K562 (cell line): Measurements from ENCODE around the gene PLEKHH3. TPM values are rescaled to one million over a fixed set of nuclear protein-coding genes. Genes with fewer than 3 reads are reported as not detected.

Experiments used
- ATAC-seq: fragments of 200-7000 bp; cut with Tn5 transposase; 3 replicates; pipeline ENCODE4 v1.9.1; 2020; ENCODE audit warnings: moderate library complexity
- BruUV-seq: library from RNA; stranded (reverse); fragments of 400-500 nt; replicated peaks from 2 replicates; lab custom pipeline; 2021; lab: Mats Ljungman, UMichigan
- CTCF ChIA-PET: fragments of 300-600 bp; formaldehyde crosslinking; extraction: SDS; loops from one replicate; lab custom pipeline; 2021; ENCODE audit warnings: low intra/inter-chr PET ratio; lab: Yijun Ruan, JAX
- POLR2A ChIA-PET: fragments of 300-600, 350-650 bp; sonication (Branson Sonifier 250); formaldehyde crosslinking; extraction: SDS; loops from one replicate; lab custom pipeline; 2021; ENCODE audit warnings: antibody characterized with exemption, inconsistent platforms; lab: Yijun Ruan, JAX
- DNase-seq, 4 experiments: peaks; one replicate each; pipeline versions ENCODE4 v3.0.0 to v3.0.0-alpha.2; 2011 to 2018; ENCODE audit warnings: low spot score in 3 of 4, mixed read lengths in 3 of 4; ENCODE audit errors: extremely low read depth in 1 of 4
- FAIRE-seq: peaks from 2 replicates; lab custom pipeline; 2011; peaks lifted over from hg19 to GRCh38; lab: Jason Lieb, UNC
- H2AFZ ChIP-seq: 2 replicates; pipeline ENCODE4 v1.6.0; 2011; ENCODE audit warnings: low read depth, low read length, control low read depth, inconsistent platforms
- H3K27ac ChIP-seq: fragments of 200-600 bp; 3 replicates; pipeline ENCODE4 v1.8.0; 2011; ENCODE audit warnings: low read depth, mild to moderate bottlenecking, control low read depth, inconsistent platforms, low read length, moderate library complexity, mixed read lengths; ENCODE audit errors: extremely low read depth
- H3K27me3 ChIP-seq, 2 experiments: fragments of 300-600 bp in 1 of 2; 2 replicates in 1 of 2; 3 replicates in 1 of 2; pipeline versions ENCODE4 v1.6.0 to v1.8.0; 2011; ENCODE audit warnings: inconsistent platforms in 2 of 2, low read length in 2 of 2, mild to moderate bottlenecking in 1 of 2, mixed read lengths in 1 of 2, moderate library complexity in 1 of 2; ENCODE audit not compliant: control insufficient read depth in 2 of 2, insufficient read depth in 2 of 2
- H3K36me3 ChIP-seq: fragments of 300-600 bp; 3 replicates; pipeline ENCODE4 v1.8.0; 2011; ENCODE audit warnings: mild to moderate bottlenecking, low read length, inconsistent platforms; ENCODE audit not compliant: control insufficient read depth, insufficient read depth
- H3K4me1 ChIP-seq, 2 experiments: fragments of 200-600 bp in 1 of 2; replicated peaks in 1 of 2; 2 replicates in 1 of 2; 3 replicates in 1 of 2; pipeline versions ENCODE4 v1.5.1 to v1.8.0; 2011; ENCODE audit warnings: inconsistent platforms in 2 of 2, low read length in 2 of 2, mild to moderate bottlenecking in 1 of 2, mixed read lengths in 1 of 2, moderate library complexity in 1 of 2; ENCODE audit not compliant: control insufficient read depth in 2 of 2, insufficient read depth in 2 of 2
- H3K4me2 ChIP-seq: 2 replicates; pipeline ENCODE4 v1.6.1; 2011; ENCODE audit warnings: low read length, control low read depth, inconsistent platforms, mixed read lengths; ENCODE audit not compliant: insufficient read depth
- H3K4me3 ChIP-seq: fragments of 200-600 bp; sonication (generic), shearing (Covaris generic); 2 replicates; pipeline ENCODE4 v1.5.1; 2016; ENCODE audit warnings: control low read depth, inconsistent platforms
- H3K79me2 ChIP-seq: fragments of 200-600 bp; 3 replicates; pipeline ENCODE4 v1.8.0; 2011; ENCODE audit warnings: low read length, inconsistent platforms; ENCODE audit not compliant: control insufficient read depth, insufficient read depth
- H3K9ac ChIP-seq, 2 experiments: 2 replicates each; pipeline versions ENCODE4 v1.6.0 to v1.6.1; 2011; ENCODE audit warnings: low read depth in 2 of 2, low read length in 2 of 2, control low read depth in 1 of 2, inconsistent platforms in 1 of 2, mild to moderate bottlenecking in 1 of 2, mixed read lengths in 1 of 2; ENCODE audit not compliant: insufficient read depth in 1 of 2
- H3K9me1 ChIP-seq: one replicate; pipeline ENCODE4 v1.6.0; 2011; ENCODE audit warnings: inconsistent platforms, mild to moderate bottlenecking, low read length, moderate library complexity; ENCODE audit not compliant: control insufficient read depth, insufficient read depth
- H3K9me3 ChIP-seq: replicated peaks from 2 replicates; pipeline ENCODE4 v1.5.1; 2011; ENCODE audit warnings: low read depth, low read length, inconsistent platforms; ENCODE audit not compliant: control insufficient read depth, insufficient read depth
- H4K20me1 ChIP-seq: replicated peaks from 2 replicates; pipeline ENCODE4 v1.6.1; 2011; ENCODE audit warnings: low read length, inconsistent platforms, mixed read lengths; ENCODE audit not compliant: control insufficient read depth, insufficient read depth
- ADNP ChIP-seq: fragments of 200-800 bp; sonication (Bioruptor generic); IDR thresholded peaks from 2 replicates; pipeline ENCODE4 v1.6.1; 2016; ENCODE audit warnings: missing genetic modification characterization, missing compliant biosample characterization
- CBX3 ChIP-seq, 2 experiments: IDR thresholded peaks; 1 replicate in 1 of 2; 2 replicates in 1 of 2; pipeline ENCODE4 v1.6.1; 2012; ENCODE audit warnings: inconsistent platforms in 2 of 2, low read length in 2 of 2, borderline replicate concordance in 1 of 2, control low read depth in 1 of 2
- DMBX1 ChIP-seq: fragments of 250-450 bp; sonication (Bioruptor Pico); IDR thresholded peaks from 2 replicates; pipeline ENCODE4 v1.8.0; 2022; ENCODE audit warnings: inconsistent platforms, mild to moderate bottlenecking, moderate library complexity, borderline replicate concordance
- KLF6 ChIP-seq: fragments of 250-450 bp; sonication (Bioruptor Pico); IDR thresholded peaks from 2 replicates; pipeline ENCODE4 v1.4.0; 2020; ENCODE audit warnings: mild to moderate bottlenecking, moderate library complexity, borderline replicate concordance
- LEF1 ChIP-seq: fragments of 450-650 bp; IDR thresholded peaks from 2 replicates; pipeline ENCODE4 v1.6.1; 2016; ENCODE audit warnings: mild to moderate bottlenecking
- NR4A1 ChIP-seq, 2 experiments: fragments of 250-450 bp in 1 of 2; fragments of 450-650 bp in 1 of 2; sonication (Bioruptor Pico) in 1 of 2; IDR thresholded peaks; 2 replicates each; pipeline versions ENCODE4 v1.4.0 to v1.6.1; 2016 to 2020; ENCODE audit warnings: mild to moderate bottlenecking in 2 of 2, missing compliant biosample characterization in 1 of 2, missing genetic modification characterization in 1 of 2, moderate library complexity in 1 of 2
- SMAD2 ChIP-seq: fragments of 150-350 bp; IDR thresholded peaks from 2 replicates; pipeline ENCODE4 v1.6.1; 2014; ENCODE audit warnings: low read depth, mild to moderate bottlenecking, low read length
- ZNF146 ChIP-seq: IDR thresholded peaks from one replicate; pipeline ENCODE4 v1.6.1; 2018; ENCODE audit warnings: missing compliant biosample characterization; ENCODE audit not compliant: unreplicated experiment
- ZNF311 ChIP-seq: fragments of 250-450 bp; sonication (Bioruptor Pico); IDR thresholded peaks from 2 replicates; pipeline ENCODE4 v1.4.0; 2020; ENCODE audit warnings: mild to moderate bottlenecking, moderate library complexity
- ZNF668 ChIP-seq: fragments of 250-450 bp; sonication (Bioruptor Pico); IDR thresholded peaks from 2 replicates; pipeline ENCODE4 v1.8.0; 2022; ENCODE audit warnings: mild to moderate bottlenecking, inconsistent platforms
- ZNF766 ChIP-seq: fragments of 200-800 bp; sonication (Bioruptor generic); conservative IDR thresholded peaks from 2 replicates; pipeline ENCODE4 v1.6.1; 2016; ENCODE audit warnings: missing genetic modification characterization, missing compliant biosample characterization
- WGBS: fragments of 100-300 bp; shearing (Covaris generic); methylation state at CpG from one replicate; pipeline ENCODE4 v1.1.6; 2016; ENCODE audit warnings: low coverage, mixed read lengths; ENCODE audit not compliant: insufficient coverage; ENCODE audit errors: missing lambda C conversion rate; 5-methylcytosine and 5-hydroxymethylcytosine counted together
- in situ Hi-C: fragments of 300-500 bp; cut with MboI; formaldehyde crosslinking; loops from 4 replicates; pipeline ENCODE4 v1.15.0; 2018; ENCODE audit warnings: inconsistent platforms, mixed read lengths
- intact Hi-C: fragments of 100-400 bp; cut with micrococcal nuclease; formaldehyde crosslinking; loops from 2 replicates; pipeline ENCODE4 v1.14.2; 2022
- polyA plus RNA-seq, 8 experiments: library from polyadenylated mRNA; depleted of rRNA in 4 of 8; stranded (reverse) in 5 of 8; unstranded in 3 of 8; fragments of >200 nt; fragmentation: Nextera tagmentation in 2 of 8; fragmentation: Illumina TruSeq in 1 of 8; extraction: Ambion mirVana in 2 of 8; extraction: Trizol in 1 of 8; gene quantifications; 2 replicates each; pipeline versions ENCODE4 v1.2.1 to v1.2.3, GENCODE V29; 2011 to 2014; ENCODE audit warnings: inconsistent platforms in 1 of 8, missing spikeins in 1 of 8
- total RNA-seq, 7 experiments: library from RNA; depleted of rRNA in 6 of 7; stranded (reverse); fragments of >200 nt in 6 of 7; fragmentation: Illumina TruSeq in 2 of 7; extraction: Trizol in 2 of 7; gene quantifications; 2 replicates each; pipeline versions ENCODE4 v1.2.1 to v1.2.3, GENCODE V29; 2011 to 2021; ENCODE audit warnings: low replicate concordance in 1 of 7
- TF ChIP-seq, protein P1 (sequence below), 2 experiments: fragments of 450-650 bp in 1 of 2; IDR thresholded peaks; 2 replicates each; pipeline ENCODE4 v1.6.1; 2011 to 2017; ENCODE audit warnings: low read depth in 2 of 2, antibody characterized with exemption in 1 of 2, borderline replicate concordance in 1 of 2, low read length in 1 of 2, mild to moderate bottlenecking in 1 of 2, mixed read lengths in 1 of 2; ENCODE audit not compliant: control insufficient read depth in 1 of 2
- TF ChIP-seq, protein P2 (sequence below): fragments of 450-650 bp; conservative IDR thresholded peaks from 2 replicates; pipeline ENCODE4 v1.6.1; 2016; ENCODE audit warnings: missing genetic modification characterization, low read depth, mild to moderate bottlenecking, missing compliant biosample characterization, moderate library complexity
- TF ChIP-seq, protein P3 (sequence below): fragments of 450-650 bp; IDR thresholded peaks from 2 replicates; pipeline ENCODE4 v1.6.1; 2016; ENCODE audit warnings: mild to moderate bottlenecking

The PLEKHH3 gene
- total and polyA plus RNA-seq, 9 of the 15 experiments (the other 6 are each of a cell fraction or from before 2014, with no cell fraction given) = 0.58 to 34.5 (median 5.0) TPM

DNA sequence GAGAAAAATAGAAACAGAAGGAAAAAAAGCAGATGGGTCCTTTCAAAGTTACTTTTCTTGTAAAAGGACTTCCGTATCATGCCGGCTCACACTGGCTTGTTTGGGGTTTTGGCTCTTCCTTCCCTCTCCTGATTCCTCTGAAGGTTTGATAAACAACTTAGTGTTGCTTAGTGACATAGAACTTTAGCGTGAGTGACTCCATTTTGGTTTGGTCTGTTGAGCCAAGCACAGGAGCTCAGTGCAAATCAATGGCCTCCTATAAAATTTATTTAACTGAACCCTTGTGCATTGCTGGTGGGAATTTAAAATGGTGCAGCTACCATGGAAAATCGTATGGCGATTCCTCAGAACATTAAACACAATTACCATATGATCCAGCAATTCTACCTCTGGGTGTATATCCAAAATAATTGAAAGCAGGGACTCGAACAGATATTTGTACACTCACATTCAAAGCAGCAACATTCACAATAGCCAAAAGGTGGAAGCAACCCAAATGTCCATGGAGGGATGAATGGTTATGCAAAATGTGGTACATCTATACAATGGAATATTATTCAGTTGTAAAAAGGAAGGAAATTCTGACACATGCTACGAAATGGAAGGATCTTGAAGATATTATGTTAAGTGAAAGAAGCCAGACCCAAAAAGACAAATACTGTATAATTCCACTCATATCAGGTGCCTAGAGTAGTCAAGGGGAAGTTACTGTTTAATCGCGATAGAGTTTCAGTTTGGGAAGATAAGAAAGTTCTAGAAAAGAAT lies 18.8 kb downstream of the PLEKHH3 start:
- H3K9ac ChIP-seq = no peak overlapping the region
- H2AFZ ChIP-seq = no peak overlapping the region
- no peak for FAIRE-seq
- ChIA-PET CTCF (no interaction called here), POLR2A (interaction anchor here (0.6 to 1.0 kb wide), 3 partner anchors 12 to 81 kb away, joined by 3 to 4 read pairs (median 3); no protein-coding TSS in a partner anchor)
- H4K20me1 ChIP-seq = no peaks in the 10 kb centered on the region
- H3K9me1 ChIP-seq = no peaks in the 10 kb centered on the region
- no peak overlapping the region for H3K4me3 ChIP-seq
- H3K4me1 ChIP-seq = peaks cover 27 to 29% of the 10 kb centered on the region in 2 experiments
- H3K27ac ChIP-seq = no peak overlapping the region
- in situ Hi-C loops = no loop called here
- no peaks in the 10 kb centered on the region for H3K36me3 ChIP-seq
- no peak for ATAC-seq
- intact Hi-C loops = no loop called here
- no peaks in the 10 kb centered on the region for H3K79me2 ChIP-seq
- H3K9me3 ChIP-seq = no peaks in the 10 kb centered on the region
- DNase-seq = no peak
- no peak overlapping the region for H3K4me2 ChIP-seq
- 77% methylated on average over 9 of the region's 9 CpGs for WGBS
- no TSS peak for BruUV-seq
- no peaks in the 10 kb centered on the region for H3K27me3 ChIP-seq
- TF ChIP-seq CBX3 (IDR thresholded peaks at IDR 0.05; ENCODE audit: borderline replicate concordance in 1 of 2, low read length in 2 of 2) = peak in 1 of 2 experiments; percentile 38; a peak in 1 of 3 replicates
- no peak for TF ChIP-seq ZNF766
- TF ChIP-seq ADNP = peak; percentile 17; the same call in 1 of the 2 replicates
- 0 out of 2 replicates have a peak, but pooled peaks have one; percentile 64 for TF ChIP-seq ZNF311 (CRISPR knock-in tag)
- peak; percentile 66; the same call in 1 of the 2 replicates for TF ChIP-seq ZNF668
- TF ChIP-seq KLF6 = peak; percentile 48; the same call in 1 of the 2 replicates
- no peak for TF ChIP-seq LEF1
- TF ChIP-seq, protein P1, sequence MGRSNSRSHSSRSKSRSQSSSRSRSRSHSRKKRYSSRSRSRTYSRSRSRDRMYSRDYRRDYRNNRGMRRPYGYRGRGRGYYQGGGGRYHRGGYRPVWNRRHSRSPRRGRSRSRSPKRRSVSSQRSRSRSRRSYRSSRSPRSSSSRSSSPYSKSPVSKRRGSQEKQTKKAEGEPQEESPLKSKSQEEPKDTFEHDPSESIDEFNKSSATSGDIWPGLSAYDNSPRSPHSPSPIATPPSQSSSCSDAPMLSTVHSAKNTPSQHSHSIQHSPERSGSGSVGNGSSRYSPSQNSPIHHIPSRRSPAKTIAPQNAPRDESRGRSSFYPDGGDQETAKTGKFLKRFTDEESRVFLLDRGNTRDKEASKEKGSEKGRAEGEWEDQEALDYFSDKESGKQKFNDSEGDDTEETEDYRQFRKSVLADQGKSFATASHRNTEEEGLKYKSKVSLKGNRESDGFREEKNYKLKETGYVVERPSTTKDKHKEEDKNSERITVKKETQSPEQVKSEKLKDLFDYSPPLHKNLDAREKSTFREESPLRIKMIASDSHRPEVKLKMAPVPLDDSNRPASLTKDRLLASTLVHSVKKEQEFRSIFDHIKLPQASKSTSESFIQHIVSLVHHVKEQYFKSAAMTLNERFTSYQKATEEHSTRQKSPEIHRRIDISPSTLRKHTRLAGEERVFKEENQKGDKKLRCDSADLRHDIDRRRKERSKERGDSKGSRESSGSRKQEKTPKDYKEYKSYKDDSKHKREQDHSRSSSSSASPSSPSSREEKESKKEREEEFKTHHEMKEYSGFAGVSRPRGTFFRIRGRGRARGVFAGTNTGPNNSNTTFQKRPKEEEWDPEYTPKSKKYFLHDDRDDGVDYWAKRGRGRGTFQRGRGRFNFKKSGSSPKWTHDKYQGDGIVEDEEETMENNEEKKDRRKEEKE (IDR thresholded peaks at IDR 0.05; ENCODE audit: borderline replicate concordance in 1 of 2, control insufficient read depth in 1 of 2, low read depth in 2 of 2, low read length in 1 of 2) = no peak
- TF ChIP-seq NR4A1 (CRISPR knock-in tag; IDR thresholded peaks at IDR 0.05) = no peak
- TF ChIP-seq NR4A1 (tag; IDR thresholded peaks at IDR 0.05) = peak; percentile 44; the same call in 1 of the 2 replicates
- TF ChIP-seq DMBX1 (CRISPR knock-in tag) = peak; percentile 91
- TF ChIP-seq ZNF146 (CRISPR knock-in tag) = peak; percentile 88
- TF ChIP-seq SMAD2 = no peak
- TF ChIP-seq, protein P2, sequence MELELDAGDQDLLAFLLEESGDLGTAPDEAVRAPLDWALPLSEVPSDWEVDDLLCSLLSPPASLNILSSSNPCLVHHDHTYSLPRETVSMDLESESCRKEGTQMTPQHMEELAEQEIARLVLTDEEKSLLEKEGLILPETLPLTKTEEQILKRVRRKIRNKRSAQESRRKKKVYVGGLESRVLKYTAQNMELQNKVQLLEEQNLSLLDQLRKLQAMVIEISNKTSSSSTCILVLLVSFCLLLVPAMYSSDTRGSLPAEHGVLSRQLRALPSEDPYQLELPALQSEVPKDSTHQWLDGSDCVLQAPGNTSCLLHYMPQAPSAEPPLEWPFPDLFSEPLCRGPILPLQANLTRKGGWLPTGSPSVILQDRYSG (tag) = peak; percentile 60; the same call in 1 of the 2 replicates
- TF ChIP-seq, protein P3, sequence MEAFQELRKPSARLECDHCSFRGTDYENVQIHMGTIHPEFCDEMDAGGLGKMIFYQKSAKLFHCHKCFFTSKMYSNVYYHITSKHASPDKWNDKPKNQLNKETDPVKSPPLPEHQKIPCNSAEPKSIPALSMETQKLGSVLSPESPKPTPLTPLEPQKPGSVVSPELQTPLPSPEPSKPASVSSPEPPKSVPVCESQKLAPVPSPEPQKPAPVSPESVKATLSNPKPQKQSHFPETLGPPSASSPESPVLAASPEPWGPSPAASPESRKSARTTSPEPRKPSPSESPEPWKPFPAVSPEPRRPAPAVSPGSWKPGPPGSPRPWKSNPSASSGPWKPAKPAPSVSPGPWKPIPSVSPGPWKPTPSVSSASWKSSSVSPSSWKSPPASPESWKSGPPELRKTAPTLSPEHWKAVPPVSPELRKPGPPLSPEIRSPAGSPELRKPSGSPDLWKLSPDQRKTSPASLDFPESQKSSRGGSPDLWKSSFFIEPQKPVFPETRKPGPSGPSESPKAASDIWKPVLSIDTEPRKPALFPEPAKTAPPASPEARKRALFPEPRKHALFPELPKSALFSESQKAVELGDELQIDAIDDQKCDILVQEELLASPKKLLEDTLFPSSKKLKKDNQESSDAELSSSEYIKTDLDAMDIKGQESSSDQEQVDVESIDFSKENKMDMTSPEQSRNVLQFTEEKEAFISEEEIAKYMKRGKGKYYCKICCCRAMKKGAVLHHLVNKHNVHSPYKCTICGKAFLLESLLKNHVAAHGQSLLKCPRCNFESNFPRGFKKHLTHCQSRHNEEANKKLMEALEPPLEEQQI = no peak
